GM21619 (cell line): Measurements from ENCODE around the gene CTAG2.
"Not testable (repeated sequence)": the region's sequence is repeated elsewhere in the genome, so short reads cannot be mapped to it uniquely, and the experiment has no call there.

Source experiments
- ATAC-seq: cut with Tn5 transposase; IDR thresholded peaks from one replicate; pipeline ENCODE4 v1.9.1; 2021; ENCODE audit not compliant: unreplicated experiment

Gene CTAG2

DNA sequence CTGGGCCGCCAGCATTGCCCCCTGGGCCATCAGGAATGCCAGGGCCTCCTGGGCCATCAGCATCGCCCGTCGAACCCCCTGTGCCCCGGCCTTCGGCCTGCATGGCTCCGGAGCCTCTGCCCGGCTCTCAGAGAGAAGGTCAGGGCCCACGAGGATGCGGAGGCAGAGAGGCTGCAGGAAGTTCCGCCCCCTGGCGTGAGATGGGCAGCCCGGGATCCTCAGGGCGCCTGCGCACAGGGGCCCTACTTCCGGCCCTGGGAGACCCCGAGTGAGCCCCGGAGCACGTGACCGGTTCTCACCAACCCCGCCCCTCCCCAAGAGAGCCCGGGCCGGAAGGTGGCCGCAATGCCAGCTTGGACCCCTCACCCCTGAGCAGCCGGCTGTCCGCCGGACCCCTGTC is at the start of gene CTAG2:
Gene CTAG2, minus strand, starts transcription at position 167 of the 400 bp plus-strand sequence. Its CDS starts 64 bp downstream, at position 103.
- not testable (repeated sequence) for ATAC-seq

DNA sequence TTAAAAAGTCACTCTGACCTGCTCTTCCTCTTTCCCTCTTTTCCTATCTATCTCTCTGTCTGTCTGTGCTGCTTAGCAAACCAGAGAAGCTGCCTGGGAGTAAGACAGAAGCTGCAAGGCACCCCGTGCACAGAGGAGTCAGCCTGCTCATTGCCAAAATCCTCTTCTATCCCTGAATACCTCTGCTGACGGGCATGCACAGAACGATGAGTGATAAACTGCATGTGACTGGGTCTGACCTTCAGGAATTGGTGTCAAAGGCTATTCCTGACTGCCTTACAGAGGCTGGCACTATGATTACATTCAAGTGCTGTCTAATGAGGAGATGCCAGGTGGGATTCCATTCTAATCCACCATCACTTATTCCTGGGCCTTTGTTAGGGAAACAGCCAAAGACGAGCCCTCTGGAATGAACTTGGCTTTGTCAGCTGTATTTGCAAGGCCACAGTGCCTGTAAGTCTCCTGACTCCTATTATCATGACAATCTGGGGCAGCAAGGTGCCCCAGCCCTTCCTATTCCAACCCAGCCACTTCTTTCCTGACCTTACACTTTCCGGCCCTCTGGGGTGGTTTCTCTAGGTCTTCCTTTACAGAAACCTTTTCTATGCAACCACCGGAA is 45.4 kb upstream of the CTAG2 start:
- ATAC-seq, result no peak

DNA sequence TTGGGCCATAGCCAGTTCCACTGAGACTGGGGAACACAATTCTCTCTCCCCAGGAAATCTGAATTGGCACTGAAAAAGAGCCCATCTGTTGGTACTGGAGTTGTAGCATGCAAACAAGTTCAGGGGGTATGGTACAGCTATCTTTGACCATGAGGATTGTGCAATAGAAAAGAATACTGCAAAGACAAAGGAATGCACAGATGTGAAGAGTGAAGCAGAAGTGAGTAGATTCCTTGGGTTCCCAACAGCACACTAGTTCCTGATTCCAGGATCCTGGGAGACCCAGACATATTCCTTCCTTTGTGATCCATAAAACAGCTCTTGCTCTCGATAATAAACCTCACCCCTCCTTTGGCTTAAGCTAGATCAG is 43.3 kb upstream of the CTAG2 start:
- ATAC-seq, result no peak

DNA sequence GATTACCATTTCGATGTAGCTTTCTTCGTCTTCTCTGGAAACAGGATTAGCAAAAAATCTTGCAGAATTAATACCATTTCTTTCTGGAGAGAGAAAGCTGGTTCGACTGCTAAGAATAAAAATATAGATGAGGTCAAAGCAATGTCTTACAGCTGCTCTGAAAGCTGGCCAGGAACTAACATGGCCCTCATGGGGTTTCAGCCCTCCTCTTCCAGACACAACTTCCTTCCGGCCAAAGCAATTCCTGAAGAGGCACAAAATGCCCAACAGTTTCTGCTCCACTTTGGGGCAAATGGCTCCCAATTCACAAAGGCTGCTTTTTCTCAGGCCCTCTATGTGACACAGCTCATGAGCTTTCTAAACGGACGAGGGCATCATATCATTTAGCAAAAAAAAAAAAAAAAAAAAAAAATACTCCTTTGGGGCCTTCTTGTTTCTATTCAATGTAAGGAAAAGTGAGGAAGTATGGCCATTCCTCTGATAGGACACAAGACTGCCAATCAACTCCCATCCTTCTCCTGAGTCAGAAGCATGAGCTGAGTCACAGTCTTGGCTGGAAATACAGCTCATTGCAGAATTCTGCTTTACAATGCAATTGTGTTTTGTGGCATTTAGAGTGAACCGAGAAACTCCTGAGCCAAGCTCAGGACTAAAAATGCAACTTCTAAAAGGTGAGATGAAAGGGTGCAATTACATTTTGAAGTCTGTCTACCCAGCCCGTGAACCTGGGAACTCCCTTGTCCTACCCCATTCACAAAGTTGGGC is 42.7 kb upstream of the CTAG2 start:
- ATAC-seq, result no peak

DNA sequence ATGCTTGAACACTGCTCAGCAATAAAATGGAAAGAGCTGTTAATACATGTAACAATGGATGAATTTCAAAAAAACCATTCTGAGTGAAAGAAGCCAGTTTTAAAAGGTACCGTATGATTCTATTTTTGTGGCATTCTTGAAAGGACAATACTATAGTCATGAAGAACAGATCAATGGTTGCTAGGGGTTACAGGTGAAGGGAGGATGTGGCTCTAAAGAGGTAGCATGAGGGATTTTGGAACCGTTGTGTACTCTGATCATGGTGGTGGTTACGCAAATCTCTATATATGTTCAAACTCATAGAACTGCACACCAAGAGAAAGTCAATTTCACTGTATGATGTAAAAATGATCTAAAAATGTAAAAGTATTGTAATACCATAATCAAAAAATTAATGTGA is 40.0 kb upstream of the CTAG2 start:
- ATAC-seq, result no peak

DNA sequence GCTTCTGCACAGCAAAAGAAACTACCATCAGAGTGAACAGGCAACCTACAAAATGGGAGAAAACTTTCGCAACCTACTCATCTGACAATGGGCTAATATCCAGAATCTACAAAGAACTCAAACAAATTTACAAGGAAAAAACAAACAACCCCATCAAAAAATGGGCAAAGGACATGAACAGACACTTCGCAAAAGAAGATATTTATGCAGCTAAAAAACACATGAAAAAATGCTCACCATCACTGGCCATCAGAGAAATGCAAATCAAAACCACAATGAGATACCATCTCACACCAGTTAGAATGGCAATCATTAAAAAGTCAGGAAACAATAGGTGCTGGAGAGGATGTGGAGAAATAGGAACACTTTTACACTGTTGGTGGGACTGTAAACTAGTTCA is 37.1 kb upstream of the CTAG2 start:
- ATAC-seq, result not testable (repeated sequence)

- not testable (repeated sequence) for ATAC-seq
Measured at GRCh38 chrX:154672084-154672483, 18.7 kb upstream of the CTAG2 start.

- not testable (repeated sequence) for ATAC-seq
Measured at GRCh38 chrX:154670848-154671247, 17.5 kb upstream of the CTAG2 start.

DNA sequence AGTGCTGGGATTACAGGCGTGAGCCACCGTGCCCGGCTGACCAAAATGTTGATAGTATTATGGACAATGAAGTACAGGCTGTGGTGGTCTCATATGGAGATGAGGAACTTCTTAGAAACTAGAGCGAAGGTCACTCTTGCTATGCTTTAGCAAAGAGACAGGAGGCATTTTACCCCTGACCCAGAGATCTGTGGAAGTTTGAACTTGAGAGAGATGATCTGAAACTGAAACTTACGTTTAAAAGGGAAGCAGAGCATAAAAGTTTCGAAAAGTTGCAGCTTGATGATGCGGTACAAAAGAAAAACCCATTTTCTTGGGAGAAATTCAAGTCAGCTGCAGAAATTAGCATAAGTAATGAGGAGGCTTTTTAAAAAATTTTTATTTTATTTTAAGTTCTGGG is 8.5 kb upstream of the CTAG2 start:
- ATAC-seq, result no peak

GRCh38 chrX:154661170-154661569 is 7.8 kb upstream of the CTAG2 start:
- ATAC-seq, result no peak

- no peak for ATAC-seq
Measured at GRCh38 chrX:154660541-154660940, 7.2 kb upstream of the CTAG2 start.

DNA sequence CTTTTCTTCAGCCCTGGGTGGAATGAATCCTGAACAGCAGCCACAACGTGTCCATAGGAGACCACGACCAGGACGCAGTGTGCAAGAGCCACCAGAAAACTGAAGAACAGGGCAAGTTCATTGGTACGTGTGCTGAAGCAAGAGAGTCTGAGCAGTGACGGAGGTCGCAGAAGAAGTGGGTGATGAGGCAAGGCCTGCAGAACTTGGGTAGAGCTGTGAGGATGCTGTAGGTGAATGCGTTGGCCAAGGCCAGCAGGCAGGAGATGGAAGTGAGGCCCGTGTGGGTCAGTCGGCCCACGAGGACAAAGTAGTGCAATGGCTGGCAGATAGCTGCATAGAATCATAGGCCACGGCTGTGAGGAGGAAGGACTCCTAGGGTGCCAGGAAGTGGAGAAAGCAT is 5.6 kb upstream of the CTAG2 start:
- ATAC-seq, result no peak

- no peak for ATAC-seq
Measured at GRCh38 chrX:154658187-154658586, 4.8 kb upstream of the CTAG2 start.

- no peak for ATAC-seq
Measured at GRCh38 chrX:154657226-154657805, 3.9 kb upstream of the CTAG2 start.

DNA sequence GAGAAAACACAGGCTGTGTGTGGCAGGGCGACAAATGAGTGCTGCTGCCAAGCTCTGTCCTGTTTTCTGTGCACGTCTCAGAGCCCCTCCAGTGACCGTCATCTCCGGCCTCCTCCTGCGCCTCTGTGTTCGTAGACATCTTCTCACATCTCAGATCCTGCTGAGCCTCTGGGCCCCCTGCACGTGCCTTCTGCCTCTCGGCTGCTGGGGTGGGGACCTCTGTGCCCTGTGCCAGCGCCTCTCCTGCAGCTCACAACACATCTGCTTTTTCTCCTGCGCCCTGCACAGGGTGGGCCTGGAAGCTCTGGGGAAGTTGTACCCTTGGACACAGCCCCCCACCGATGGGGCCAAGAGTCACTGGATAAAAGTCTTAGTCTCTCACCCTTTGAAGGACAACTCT is 2.4 kb upstream of the CTAG2 start:
- no peak for ATAC-seq

GRCh38 chrX:154655346-154655745 is 2.0 kb upstream of the CTAG2 start:
- ATAC-seq, result no peak

DNA sequence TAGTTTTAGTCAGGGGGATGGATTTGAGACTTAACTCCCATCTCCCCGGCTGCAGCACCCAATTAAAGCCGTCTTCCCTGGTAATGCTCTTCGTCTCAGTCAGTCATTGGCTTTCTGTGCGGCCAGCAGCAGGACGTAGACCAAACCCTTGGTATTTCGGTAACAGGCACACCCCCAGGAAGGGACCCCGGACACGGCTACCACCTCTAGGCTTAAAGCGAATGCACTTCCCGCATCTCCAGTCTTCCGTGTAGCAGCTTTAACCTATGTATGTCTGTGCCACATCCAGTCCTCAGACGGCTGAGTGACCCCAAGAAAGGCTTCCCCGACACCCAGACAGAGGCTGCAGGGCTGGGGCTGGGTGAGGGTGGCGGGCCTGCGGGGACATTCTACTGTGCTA is 1.5 kb upstream of the CTAG2 start:
- ATAC-seq, result no peak

- ATAC-seq, result no peak
Measured at GRCh38 chrX:154654372-154654771, 993 bp upstream of the CTAG2 start.

DNA sequence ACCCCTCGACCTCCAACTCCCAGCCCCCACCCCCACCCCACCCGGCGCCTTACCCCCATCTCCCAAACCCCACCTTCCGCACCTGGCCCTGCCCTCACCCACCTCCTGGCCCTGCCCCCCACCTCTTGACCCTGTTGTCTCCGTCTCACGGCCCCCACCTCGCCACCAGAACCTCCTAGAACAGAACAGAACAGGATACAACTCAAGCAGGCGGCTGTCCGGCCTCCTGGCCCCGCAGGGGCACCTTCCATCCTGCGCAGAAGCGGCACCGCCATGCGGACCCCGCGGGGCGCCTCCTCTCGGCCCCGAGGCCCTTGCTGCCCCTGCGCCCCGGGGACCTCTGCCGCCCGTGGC is 354 bp downstream of the CTAG2 start:
- no peak for ATAC-seq

DNA sequence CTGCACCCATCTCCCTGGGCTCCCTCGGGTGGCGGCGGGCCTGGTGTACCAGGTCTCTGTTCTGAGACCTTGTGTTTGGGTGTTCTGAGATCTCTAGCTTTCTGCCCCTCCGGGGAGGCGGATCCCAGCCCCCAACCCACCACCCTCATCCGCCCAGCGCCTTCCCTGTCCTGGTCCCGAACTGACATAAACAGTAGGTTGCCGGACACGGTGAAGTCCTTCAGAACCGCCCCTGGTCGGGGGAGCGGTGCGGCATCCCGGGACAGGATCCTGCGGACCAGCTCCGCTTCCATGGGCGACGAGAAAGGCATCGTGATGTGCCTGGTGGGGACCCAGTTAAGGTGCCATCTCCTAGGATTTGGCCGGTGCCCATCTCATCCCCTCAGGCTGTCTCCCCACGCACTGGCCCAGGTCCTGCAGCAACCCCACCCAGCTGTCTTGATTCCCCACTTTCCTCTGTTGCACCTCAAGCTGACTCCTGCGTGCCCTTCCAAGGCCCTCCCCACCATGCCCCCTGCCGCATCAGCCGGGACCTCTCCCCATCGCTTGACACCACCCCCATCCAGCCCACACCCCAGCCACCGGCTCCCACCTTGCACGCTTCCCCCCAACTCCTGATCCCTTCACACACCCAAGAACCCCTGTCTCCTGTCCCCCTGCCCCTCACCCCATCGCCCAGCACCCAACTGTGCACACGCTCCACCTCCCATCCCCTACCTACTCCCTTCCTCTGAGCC is 900 bp downstream of the CTAG2 start:
- ATAC-seq, result no peak

GRCh38 chrX:154650221-154650510 is 3.2 kb downstream of the CTAG2 start:
- ATAC-seq, result no peak
